ENCODE data around the gene SPEM3. TPM values are rescaled to one million over a fixed set of nuclear protein-coding genes. Genes with fewer than 3 reads are reported as not detected.

The SPEM3 gene
- total and polyA plus RNA-seq, 10 of the 15 experiments (the other 5 are each of a cell fraction or from before 2014, with no cell fraction given) = not detected

- CTCF ChIA-PET = interaction anchor here (0.8 kb wide), 1 partner anchor 70 kb away, joined by 3 read pairs; no protein-coding TSS in a partner anchor
- in situ Hi-C loops (cut with MboI) = no loop called here
- H4K20me1 ChIP-seq (ENCODE audit: control insufficient read depth, insufficient read depth) = no peaks in the 10 kb centered on the region
- no peak for FAIRE-seq
- H3K36me3 ChIP-seq (ENCODE audit: control insufficient read depth in 2 of 2, insufficient read depth in 2 of 2, low read length in 1 of 2) = no peaks in the 10 kb centered on the region
- 67% methylated on average over 33 of the region's 33 CpGs for WGBS (ENCODE audit: insufficient coverage, insufficient replicate concordance, low lambda C conversion rate, missing lambda C conversion rate)
- H3K27me3 ChIP-seq (replicated peaks in 1 of 2; ENCODE audit: control insufficient read depth in 2 of 2, insufficient read depth in 2 of 2, low read length in 1 of 2) = no peaks in the 10 kb centered on the region; a peak in 1 of 4 replicates
- H3K9ac ChIP-seq (ENCODE audit: control insufficient read depth, insufficient read depth, low read length) = no peak overlapping the region
- H3K79me2 ChIP-seq (ENCODE audit: control insufficient read depth, insufficient read depth, low read length) = no peaks in the 10 kb centered on the region
- DNase-seq (ENCODE audit: low read depth, low spot score) = no peak
- POLR2A ChIA-PET = no interaction called here
- no TSS peak for BruUV-seq (replicated peaks)
- no peaks in the 10 kb centered on the region for H3K9me3 ChIP-seq (replicated peaks; ENCODE audit: control insufficient read depth, insufficient read depth, low read length)
- no peaks in the 10 kb centered on the region for H3K4me1 ChIP-seq (ENCODE audit: control insufficient read depth, insufficient read depth, low read length)
- H3K4me3 ChIP-seq = no peak overlapping the region
- no peak overlapping the region for H2AFZ ChIP-seq (ENCODE audit: control insufficient read depth, low read depth, low read length)
- SMC1A ChIA-PET (ENCODE audit: uncharacterized antibody, unreplicated experiment) = no interaction called here
- intact Hi-C loops (cut with micrococcal nuclease; ENCODE audit: unreplicated experiment) = no loop called here
- RAD21 ChIA-PET (ENCODE audit: unreplicated experiment) = no interaction called here
- no peak overlapping the region for H3K27ac ChIP-seq (ENCODE audit: control insufficient read depth, insufficient read depth)
- no peak overlapping the region for H3K4me2 ChIP-seq (ENCODE audit: control insufficient read depth, insufficient read depth)
- ATAC-seq = no peak
- TF ChIP-seq BCL11A (IDR thresholded peaks at IDR 0.05; ENCODE audit: low read depth, low read length) (no peak), LARP7 (IDR thresholded peaks at IDR 0.05) (no peak), DPF2 (IDR thresholded peaks at IDR 0.05) (no peak), SIN3A (IDR thresholded peaks at IDR 0.05; ENCODE audit: low read depth, low read length) (no peak), TBL1XR1 (IDR thresholded peaks at IDR 0.05; ENCODE audit: low read depth, low read length) (no peak), HDGF (IDR thresholded peaks at IDR 0.05) (no peak), SUZ12 (IDR thresholded peaks at IDR 0.05; ENCODE audit: unreplicated experiment) (no peak), FOXK2 (IDR thresholded peaks at IDR 0.05) (no peak), STAT3 (IDR thresholded peaks at IDR 0.05; ENCODE audit: low read depth, low read length) (no peak), E4F1 (IDR thresholded peaks at IDR 0.05; ENCODE audit: borderline replicate concordance, partially characterized antibody) (no peak), SMAD5 (IDR thresholded peaks at IDR 0.05; ENCODE audit: low read depth) (no peak), TCF12 (IDR thresholded peaks at IDR 0.05; ENCODE audit: low read depth, low read length) (no peak), NR2C2 (IDR thresholded peaks at IDR 0.05; ENCODE audit: borderline replicate concordance, control insufficient read depth, insufficient read length, low read depth) (no peak), NR2F1 (conservative IDR thresholded peaks at IDR 0.05) (no peak), ZBTB33 (IDR thresholded peaks at IDR 0.05) (no peak), HSF1 (IDR thresholded peaks at IDR 0.05; ENCODE audit: low read depth, low read length) (no peak), TAF1 (IDR thresholded peaks at IDR 0.05; ENCODE audit: borderline replicate concordance, low read depth, low read length) (no peak), SRF (IDR thresholded peaks at IDR 0.05; ENCODE audit: low read depth in 2 of 2, low read length in 2 of 2) (no peak)
Measured at GRCh38 chr17:7426203-7426863, 2.3 kb upstream of the SPEM3 start.

Measured in GM12878 (cell line).